Sigmoid colon (tissue), 4 donors: ENCODE results near the gene RSPRY1.

ENCODE experiments used
- EP300 ChIP-seq, 4 donors: sonication (generic); formaldehyde crosslinking; IDR thresholded peaks; one replicate each; pipeline ENCODE4 v1.6.1; 2017; ENCODE audit warnings: antibody characterized with exemption in 4 of 4
- POLR2A ChIP-seq, 2 donors: fragments of 450-650 bp; IDR thresholded peaks; one replicate each; pipeline ENCODE4 v1.6.1; 2016; ENCODE audit warnings: antibody characterized with exemption in 2 of 2, mild to moderate bottlenecking in 2 of 2, moderate library complexity in 2 of 2
- POLR2AphosphoS5 ChIP-seq, 4 donors: sonication (generic); formaldehyde crosslinking; IDR thresholded peaks; one replicate each; pipeline ENCODE4 v1.6.1; 2017; ENCODE audit warnings: antibody characterized with exemption in 4 of 4
- TF ChIP-seq, protein P1 (sequence below), 4 experiments: fragments of 450-650 bp in 3 of 4; fragments of 200-600 bp in 1 of 4; IDR thresholded peaks; one replicate each; pipeline ENCODE4 v1.5.1; 2016 to 2019; ENCODE audit warnings: antibody characterized with exemption in 4 of 4, mild to moderate bottlenecking in 3 of 4, moderate library complexity in 2 of 4

DNA sequence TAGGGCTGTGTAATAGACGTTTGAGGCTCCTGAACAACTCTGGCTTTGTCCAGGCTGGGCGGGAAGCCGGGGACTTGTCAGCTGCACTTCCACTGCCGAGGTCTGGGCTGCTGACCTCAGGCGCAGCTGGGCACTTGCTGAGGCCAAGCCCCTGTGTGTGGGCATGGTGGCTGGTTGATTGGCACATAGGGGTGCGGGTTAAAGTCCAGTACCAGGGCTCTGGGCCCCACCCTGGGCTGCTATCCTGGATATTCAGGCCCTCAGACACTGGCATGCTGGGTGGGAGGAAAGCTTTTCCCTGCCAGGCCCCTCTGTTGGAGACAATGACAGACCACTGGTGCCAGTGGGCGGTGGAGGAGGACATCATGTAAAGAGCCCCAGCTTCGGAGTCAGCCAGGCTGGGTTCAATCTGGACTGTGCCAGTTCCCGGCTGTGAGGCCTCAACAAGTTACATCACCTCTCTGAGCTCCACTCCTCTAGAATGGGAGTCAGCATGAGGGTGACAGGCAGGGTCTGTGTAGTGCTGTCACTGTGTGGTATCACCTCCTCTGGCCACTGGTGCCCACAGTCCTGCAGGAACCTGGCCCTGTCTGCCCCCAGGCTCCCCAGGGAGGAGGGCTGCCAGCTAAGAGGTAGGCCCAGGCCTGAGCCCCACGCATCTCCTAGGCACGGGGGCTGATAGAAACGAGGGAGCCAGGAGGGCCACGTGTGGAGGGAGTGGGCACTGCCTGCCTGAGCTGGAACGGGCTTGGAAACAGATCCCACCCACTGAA, 42.8 kb upstream of the RSPRY1 start:
- TF ChIP-seq, protein P1, sequence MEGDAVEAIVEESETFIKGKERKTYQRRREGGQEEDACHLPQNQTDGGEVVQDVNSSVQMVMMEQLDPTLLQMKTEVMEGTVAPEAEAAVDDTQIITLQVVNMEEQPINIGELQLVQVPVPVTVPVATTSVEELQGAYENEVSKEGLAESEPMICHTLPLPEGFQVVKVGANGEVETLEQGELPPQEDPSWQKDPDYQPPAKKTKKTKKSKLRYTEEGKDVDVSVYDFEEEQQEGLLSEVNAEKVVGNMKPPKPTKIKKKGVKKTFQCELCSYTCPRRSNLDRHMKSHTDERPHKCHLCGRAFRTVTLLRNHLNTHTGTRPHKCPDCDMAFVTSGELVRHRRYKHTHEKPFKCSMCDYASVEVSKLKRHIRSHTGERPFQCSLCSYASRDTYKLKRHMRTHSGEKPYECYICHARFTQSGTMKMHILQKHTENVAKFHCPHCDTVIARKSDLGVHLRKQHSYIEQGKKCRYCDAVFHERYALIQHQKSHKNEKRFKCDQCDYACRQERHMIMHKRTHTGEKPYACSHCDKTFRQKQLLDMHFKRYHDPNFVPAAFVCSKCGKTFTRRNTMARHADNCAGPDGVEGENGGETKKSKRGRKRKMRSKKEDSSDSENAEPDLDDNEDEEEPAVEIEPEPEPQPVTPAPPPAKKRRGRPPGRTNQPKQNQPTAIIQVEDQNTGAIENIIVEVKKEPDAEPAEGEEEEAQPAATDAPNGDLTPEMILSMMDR (IDR thresholded peaks at IDR 0.05) = no peak
- TF ChIP-seq POLR2A (IDR thresholded peaks at IDR 0.05) (no peak), EP300 (IDR thresholded peaks at IDR 0.05) (no peak), POLR2AphosphoS5 (IDR thresholded peaks at IDR 0.05) (no peak)
